ENCODE measurements around the gene BICD2.
"Not testable (repeated sequence)": the region's sequence is repeated elsewhere in the genome, so short reads cannot be mapped to it uniquely, and the experiment has no call there.

BICD2 gene

GRCh38 chr9:92770360-92770995, 5.8 kb upstream of the BICD2 start:
- no peak for FAIRE-seq

- FAIRE-seq: no peak
Measured at GRCh38 chr9:92769990-92770359, 5.3 kb upstream of the BICD2 start.

GRCh38 chr9:92769286-92769685, 4.7 kb upstream of the BICD2 start:
- FAIRE-seq: no peak

- FAIRE-seq: not testable (repeated sequence)
Measured at GRCh38 chr9:92768816-92769215, 4.2 kb upstream of the BICD2 start.

GRCh38 chr9:92767066-92768054, 2.7 kb upstream of the BICD2 start:
- FAIRE-seq: no peak

GRCh38 chr9:92764988-92765936, 629 bp upstream of the BICD2 start:
- FAIRE-seq: no peak

- FAIRE-seq: no peak
Measured at GRCh38 chr9:92763721-92764380, 782 bp downstream of the BICD2 start.

GRCh38 chr9:92762781-92763708, 1.6 kb downstream of the BICD2 start:
- FAIRE-seq: no peak

- FAIRE-seq: no peak
Measured at GRCh38 chr9:92762196-92762595, 2.4 kb downstream of the BICD2 start.

GRCh38 chr9:92761686-92762085, 2.9 kb downstream of the BICD2 start:
- no peak for FAIRE-seq

GRCh38 chr9:92760494-92760893, 4.1 kb downstream of the BICD2 start:
- no peak for FAIRE-seq

GRCh38 chr9:92760070-92760469, 4.6 kb downstream of the BICD2 start:
- FAIRE-seq: no peak

GRCh38 chr9:92759446-92759845, 5.2 kb downstream of the BICD2 start:
- no peak for FAIRE-seq

- FAIRE-seq: no peak
Measured at GRCh38 chr9:92756792-92757191, 7.8 kb downstream of the BICD2 start.

- FAIRE-seq: no peak
Measured at GRCh38 chr9:92754091-92754745, 10.4 kb downstream of the BICD2 start.

- no peak for FAIRE-seq
Measured at GRCh38 chr9:92752812-92753404, 11.7 kb downstream of the BICD2 start.

- FAIRE-seq: no peak
Measured at GRCh38 chr9:92749934-92750315, 14.7 kb downstream of the BICD2 start.

GRCh38 chr9:92749071-92749933, 15.3 kb downstream of the BICD2 start:
- FAIRE-seq: no peak

GRCh38 chr9:92748233-92748497, 16.5 kb downstream of the BICD2 start:
- no peak for FAIRE-seq
